MM.1S (cell line): Measurements from ENCODE around the gene CCSER2.

Experiments used
- DNase-seq: peaks from one replicate; pipeline ENCODE4 v3.0.0-alpha.2; 2015
- H2AFZ ChIP-seq: fragments of 300-600 bp; sonication (generic); 2 replicates; pipeline ENCODE4 v1.6.0; 2016; ENCODE audit warnings: antibody characterized with exemption, low read length
- H3F3A ChIP-seq: fragments of 300-600 bp; sonication (generic); 2 replicates; pipeline ENCODE4 v1.6.1; 2016; ENCODE audit warnings: mild to moderate bottlenecking, antibody characterized with exemption, low read length, moderate library complexity, mixed read lengths; ENCODE audit not compliant: insufficient read depth
- H3K27ac ChIP-seq: fragments of 300-600 bp; sonication (generic); 2 replicates; pipeline ENCODE4 v1.5.1; 2016; ENCODE audit warnings: mild to moderate bottlenecking, low read length
- H3K27me3 ChIP-seq: fragments of 300-600 bp; sonication (generic); replicated peaks from 2 replicates; pipeline ENCODE4 v1.6.0; 2016; ENCODE audit warnings: low read length; ENCODE audit not compliant: insufficient read depth
- H3K36me3 ChIP-seq: fragments of 300-600 bp; sonication (generic); replicated peaks from 2 replicates; pipeline ENCODE4 v1.6.1; 2016; ENCODE audit warnings: mild to moderate bottlenecking, low read length, mixed read lengths; ENCODE audit not compliant: insufficient read depth
- H3K4me1 ChIP-seq: fragments of 300-600 bp; sonication (generic); 2 replicates; pipeline ENCODE4 v1.6.1; 2016; ENCODE audit warnings: low read length, mixed read lengths
- H3K4me2 ChIP-seq: fragments of 300-600 bp; sonication (generic); 2 replicates; pipeline ENCODE4 v1.6.0; 2016; ENCODE audit warnings: low read depth, low read length
- H3K4me3 ChIP-seq: fragments of 300-600 bp; sonication (generic); 2 replicates; pipeline ENCODE4 v1.5.1; 2016; ENCODE audit warnings: low read length, mixed read lengths
- H3K79me2 ChIP-seq: fragments of 300-600 bp; sonication (generic); 2 replicates; pipeline ENCODE4 v1.6.1; 2016; ENCODE audit warnings: mixed run types, low read length, mixed read lengths
- H3K9ac ChIP-seq: fragments of 300-600 bp; sonication (generic); 2 replicates; pipeline ENCODE4 v1.6.1; 2016; ENCODE audit warnings: low read length, mixed read lengths
- H3K9me2 ChIP-seq: fragments of 300-600 bp; sonication (generic); replicated peaks from 2 replicates; pipeline ENCODE4 v1.6.1; 2016; ENCODE audit warnings: mild to moderate bottlenecking, low read length, mixed read lengths; ENCODE audit not compliant: insufficient read depth
- H3K9me3 ChIP-seq: fragments of 300-600 bp; sonication (generic); replicated peaks from 2 replicates; pipeline ENCODE4 v1.6.1; 2016; ENCODE audit warnings: mild to moderate bottlenecking, low read length, mixed read lengths; ENCODE audit not compliant: insufficient read depth
- H4K20me1 ChIP-seq: fragments of 300-600 bp; sonication (generic); 2 replicates; pipeline ENCODE4 v1.6.1; 2016; ENCODE audit warnings: mild to moderate bottlenecking, low read length, moderate library complexity, mixed read lengths; ENCODE audit not compliant: insufficient read depth
- EZH2 ChIP-seq: fragments of 300-600 bp; sonication (generic); optimal IDR thresholded peaks from 2 replicates; pipeline ENCODE3; 2017; ENCODE audit warnings: low read depth, mild to moderate bottlenecking, antibody characterized with exemption, low read length, mixed read lengths
- EZH2phosphoT487 ChIP-seq: fragments of 300-600 bp; sonication (generic); IDR thresholded peaks from 2 replicates; pipeline ENCODE4 v1.6.1; 2018; ENCODE audit warnings: antibody characterized with exemption, low read length
- TF ChIP-seq, protein P1 (sequence below): fragments of 300-600 bp; sonication (generic); IDR thresholded peaks from 2 replicates; pipeline ENCODE4 v1.5.1; 2016; ENCODE audit warnings: antibody characterized with exemption, low read length, mixed read lengths

The CCSER2 gene

DNA sequence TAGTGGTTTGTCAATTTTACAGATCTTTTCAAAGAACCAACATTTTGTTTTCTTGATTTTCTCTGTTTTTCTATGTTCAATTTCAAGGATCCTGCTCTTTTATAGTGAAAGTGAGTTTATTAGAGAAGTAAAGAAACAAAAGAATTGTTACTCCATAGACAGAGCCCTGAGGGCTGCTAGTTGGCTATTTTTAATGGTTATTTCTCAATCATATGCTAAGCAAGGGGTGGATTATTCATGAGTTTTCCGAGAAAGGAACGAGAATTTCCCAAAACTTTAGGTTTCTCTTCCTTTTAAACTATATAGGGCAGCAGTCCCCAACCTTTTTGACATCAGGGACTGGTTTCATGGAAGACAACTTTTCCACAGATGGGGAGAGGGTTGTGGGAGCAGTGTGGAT, 165.0 kb downstream of the CCSER2 start:
- H4K20me1 ChIP-seq: no peaks in the 10 kb centered on the region
- peaks cover 3% of the 10 kb centered on the region; the same call in 1 of the 2 replicates for H3F3A ChIP-seq
- TF ChIP-seq EZH2phosphoT487 (no peak), EZH2 (no peak)
- TF ChIP-seq, protein P1, sequence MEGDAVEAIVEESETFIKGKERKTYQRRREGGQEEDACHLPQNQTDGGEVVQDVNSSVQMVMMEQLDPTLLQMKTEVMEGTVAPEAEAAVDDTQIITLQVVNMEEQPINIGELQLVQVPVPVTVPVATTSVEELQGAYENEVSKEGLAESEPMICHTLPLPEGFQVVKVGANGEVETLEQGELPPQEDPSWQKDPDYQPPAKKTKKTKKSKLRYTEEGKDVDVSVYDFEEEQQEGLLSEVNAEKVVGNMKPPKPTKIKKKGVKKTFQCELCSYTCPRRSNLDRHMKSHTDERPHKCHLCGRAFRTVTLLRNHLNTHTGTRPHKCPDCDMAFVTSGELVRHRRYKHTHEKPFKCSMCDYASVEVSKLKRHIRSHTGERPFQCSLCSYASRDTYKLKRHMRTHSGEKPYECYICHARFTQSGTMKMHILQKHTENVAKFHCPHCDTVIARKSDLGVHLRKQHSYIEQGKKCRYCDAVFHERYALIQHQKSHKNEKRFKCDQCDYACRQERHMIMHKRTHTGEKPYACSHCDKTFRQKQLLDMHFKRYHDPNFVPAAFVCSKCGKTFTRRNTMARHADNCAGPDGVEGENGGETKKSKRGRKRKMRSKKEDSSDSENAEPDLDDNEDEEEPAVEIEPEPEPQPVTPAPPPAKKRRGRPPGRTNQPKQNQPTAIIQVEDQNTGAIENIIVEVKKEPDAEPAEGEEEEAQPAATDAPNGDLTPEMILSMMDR: no peak

DNA sequence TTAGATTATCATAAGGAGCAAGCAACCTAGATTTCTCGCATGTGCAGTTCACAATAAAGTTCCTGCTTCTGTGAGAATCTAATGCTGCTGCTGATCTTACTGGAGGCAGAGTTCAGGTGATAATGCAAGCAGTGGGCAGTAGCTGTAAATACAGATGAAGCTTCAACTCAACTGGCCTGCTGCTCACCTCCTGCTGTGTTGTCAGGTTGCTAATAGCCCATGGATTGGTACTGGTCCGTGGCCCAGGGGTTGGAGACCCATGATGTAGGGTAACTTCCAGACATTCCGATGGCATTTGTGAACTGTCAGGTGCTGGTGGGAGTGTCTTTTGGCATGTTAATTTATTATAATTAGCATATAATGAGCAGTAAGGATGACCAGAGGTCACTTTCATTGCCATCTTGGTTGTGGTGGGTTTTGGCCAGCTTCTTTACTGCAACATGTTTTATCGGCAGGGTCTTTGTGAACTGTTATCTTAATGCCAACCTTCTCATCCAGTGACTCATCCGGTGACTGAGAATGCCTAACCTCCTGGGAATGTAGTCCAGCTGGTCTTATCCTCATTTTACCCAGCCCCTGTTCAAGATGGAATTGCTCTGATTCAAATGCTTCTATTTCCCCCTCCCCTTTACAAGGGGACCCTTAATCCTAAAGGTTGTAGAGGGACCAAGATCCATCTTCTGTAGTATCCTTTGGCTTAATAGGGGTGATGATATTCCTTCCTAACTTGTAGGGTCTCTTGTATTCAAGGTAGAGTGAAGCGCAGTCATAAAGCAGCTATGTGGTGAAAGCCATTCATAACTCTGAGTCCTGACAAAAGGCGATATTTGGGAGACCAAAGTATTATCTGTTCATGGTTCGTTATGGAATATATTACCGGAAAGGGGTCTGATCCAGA, 165.8 kb downstream of the CCSER2 start:
- H3K4me3 ChIP-seq: no peak overlapping the region
- DNase-seq: no peak
- H3K4me1 ChIP-seq: peaks cover 20% of the 10 kb centered on the region
- H3K9me2 ChIP-seq: no peaks in the 10 kb centered on the region
- H3K36me3 ChIP-seq: no peaks in the 10 kb centered on the region
- H3K79me2 ChIP-seq: no peaks in the 10 kb centered on the region
- no peak overlapping the region for H2AFZ ChIP-seq
- peak overlapping the region; percentile 23 for H3K4me2 ChIP-seq
- TF ChIP-seq EZH2phosphoT487: no peak
- no peak for TF ChIP-seq EZH2
- TF ChIP-seq, protein P1: no peak
- H3K9me3 ChIP-seq: no peaks in the 10 kb centered on the region
- no peak overlapping the region for H3K9ac ChIP-seq
- H3K27me3 ChIP-seq: no peaks in the 10 kb centered on the region
- H3K27ac ChIP-seq: no peak overlapping the region
- peaks cover 3% of the 10 kb centered on the region; the same call in 1 of the 2 replicates for H3F3A ChIP-seq
- H4K20me1 ChIP-seq: no peaks in the 10 kb centered on the region

More for the DNA sequence above, 165.0 kb downstream of the CCSER2 start:
- H3K9me3 ChIP-seq: no peaks in the 10 kb centered on the region
- no peaks in the 10 kb centered on the region for H3K27me3 ChIP-seq
- no peak overlapping the region for H2AFZ ChIP-seq
- no peaks in the 10 kb centered on the region for H3K79me2 ChIP-seq
- DNase-seq: no peak
- no peaks in the 10 kb centered on the region for H3K9me2 ChIP-seq
- no peak overlapping the region for H3K4me2 ChIP-seq
- H3K4me1 ChIP-seq: peaks cover 20% of the 10 kb centered on the region
- H3K4me3 ChIP-seq: no peak overlapping the region
- H3K27ac ChIP-seq: no peak overlapping the region
- no peak overlapping the region for H3K9ac ChIP-seq
- no peaks in the 10 kb centered on the region for H3K36me3 ChIP-seq

DNA sequence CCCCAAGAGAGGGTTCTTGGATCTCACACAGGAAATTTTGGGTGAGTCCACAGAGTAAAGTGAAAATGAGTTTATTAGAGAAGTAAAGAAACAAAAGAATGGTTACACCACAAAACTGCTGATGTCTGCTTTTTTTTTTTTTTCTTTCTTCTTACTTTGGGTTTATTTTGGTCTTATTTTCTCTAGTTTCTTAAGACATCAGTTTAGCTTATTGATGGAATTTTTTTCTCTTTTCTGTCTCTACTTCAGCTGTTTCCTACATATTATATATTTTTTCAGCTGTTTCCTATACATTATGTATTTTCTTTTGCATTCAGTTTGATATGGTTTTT, 166.4 kb downstream of the CCSER2 start:
- Histone ChIP-seq H3K9me2 (no peaks in the 10 kb centered on the region), H3K4me1 (peaks cover 22% of the 10 kb centered on the region), H4K20me1 (no peaks in the 10 kb centered on the region), H2AFZ (no peak overlapping the region), H3K79me2 (no peaks in the 10 kb centered on the region), H3K36me3 (no peaks in the 10 kb centered on the region), H3K9ac (no peak overlapping the region), H3K4me2 (peak overlapping the region; percentile 23), H3K27ac (no peak overlapping the region), H3F3A (peaks cover 3% of the 10 kb centered on the region; the same call in 1 of the 2 replicates), H3K9me3 (no peaks in the 10 kb centered on the region), H3K4me3 (no peak overlapping the region), H3K27me3 (no peaks in the 10 kb centered on the region)
- TF ChIP-seq, protein P1: no peak
- TF ChIP-seq EZH2phosphoT487 (no peak), EZH2 (no peak)
- DNase-seq: peak; percentile 56
